Islet precursor cell (in vitro differentiated cells): Measurements from ENCODE around the gene SNX4.
A peak's percentile ranks its signal among the peaks of the same experiment; 100 is the strongest.
"Not testable (repeated sequence)": the region's sequence is repeated elsewhere in the genome, so short reads cannot be mapped to it uniquely, and the experiment has no call there.

Experiments
- DNase-seq: peaks from one replicate; pipeline ENCODE4 v3.0.0-alpha.2; 2018

Gene SNX4

GRCh38 chr3:125461896-125462295 is 58.1 kb downstream of the SNX4 start:
- DNase-seq, result no peak

GRCh38 chr3:125460233-125460632 is 59.8 kb downstream of the SNX4 start:
- no peak for DNase-seq

GRCh38 chr3:125443923-125444322 is 76.1 kb downstream of the SNX4 start:
- DNase-seq, result no peak

- no peak for DNase-seq
Measured at GRCh38 chr3:125442506-125442905, 77.5 kb downstream of the SNX4 start.

- no peak for DNase-seq
Measured at GRCh38 chr3:125440970-125441369, 79.0 kb downstream of the SNX4 start.

- no peak for DNase-seq
Measured at GRCh38 chr3:125440559-125440955, 79.4 kb downstream of the SNX4 start.

- DNase-seq, result peak; percentile 64
Measured at GRCh38 chr3:125437631-125438435, 82.2 kb downstream of the SNX4 start.

GRCh38 chr3:125436921-125437320 is 83.1 kb downstream of the SNX4 start:
- no peak for DNase-seq

GRCh38 chr3:125435231-125435630 is 84.8 kb downstream of the SNX4 start:
- no peak for DNase-seq

- DNase-seq, result no peak
Measured at GRCh38 chr3:125434582-125435011, 85.4 kb downstream of the SNX4 start.

- DNase-seq, result peak; percentile 85
Measured at GRCh38 chr3:125433611-125434041, 86.4 kb downstream of the SNX4 start.

- DNase-seq, result no peak
Measured at GRCh38 chr3:125433091-125433534, 86.9 kb downstream of the SNX4 start.

GRCh38 chr3:125431912-125432790 is 87.9 kb downstream of the SNX4 start:
- no peak for DNase-seq

GRCh38 chr3:125431391-125431790 is 88.6 kb downstream of the SNX4 start:
- no peak for DNase-seq

GRCh38 chr3:125428216-125428830 is 91.7 kb downstream of the SNX4 start:
- DNase-seq, result no peak

GRCh38 chr3:125418306-125418705 is 101.7 kb downstream of the SNX4 start:
- no peak for DNase-seq

GRCh38 chr3:125416235-125416634 is 103.8 kb downstream of the SNX4 start:
- no peak for DNase-seq

GRCh38 chr3:125414669-125415068 is 105.3 kb downstream of the SNX4 start:
- no peak for DNase-seq

GRCh38 chr3:125410922-125411321 is 109.1 kb downstream of the SNX4 start:
- DNase-seq, result no peak

GRCh38 chr3:125406070-125406469 is 113.9 kb downstream of the SNX4 start:
- DNase-seq, result no peak

GRCh38 chr3:125405515-125405914 is 114.5 kb downstream of the SNX4 start:
- DNase-seq, result not testable (repeated sequence)

- no peak for DNase-seq
Measured at GRCh38 chr3:125403789-125404188, 116.2 kb downstream of the SNX4 start.

GRCh38 chr3:125402639-125403038 is 117.4 kb downstream of the SNX4 start:
- DNase-seq, result no peak
